ENCODE measurements around the gene FUT1. TPM values are rescaled to one million over a fixed set of nuclear protein-coding genes. Genes with fewer than 3 reads are reported as not detected.

The FUT1 gene
- total and polyA plus RNA-seq, 4 donors, result 0.48 to 6.8 (median 1.0) TPM

DNA sequence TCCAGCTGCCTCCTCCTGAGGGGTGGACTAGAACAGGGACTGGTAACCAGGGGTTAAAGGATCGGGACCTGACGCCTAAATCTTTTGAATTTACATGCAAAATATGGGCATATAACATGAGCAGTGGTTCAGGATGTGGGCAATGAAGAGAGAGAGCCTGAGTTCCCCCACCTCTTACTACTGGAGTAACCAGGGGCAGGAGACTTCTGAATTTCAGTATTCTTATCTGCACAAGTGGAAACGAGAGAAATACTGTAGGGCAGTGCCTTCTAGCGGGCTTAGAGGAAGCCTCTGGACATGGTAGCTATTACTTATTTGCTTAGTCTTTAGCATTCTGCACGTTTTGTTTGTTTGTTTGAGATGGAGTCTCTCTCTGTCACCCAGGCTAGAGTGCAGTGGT lies 32.1 kb upstream of the FUT1 start:
- Histone ChIP-seq H3K4me3 (ENCODE audit: low read depth in 1 of 3, low read length in 3 of 3) (no peak overlapping the region), H3K4me1 (ENCODE audit: control insufficient read depth in 4 of 4, insufficient read depth in 4 of 4, low read length in 3 of 4) (peaks cover 0 to 14% (median 4%) of the 10 kb centered on the region in 4 donors), H3K27me3 (ENCODE audit: control insufficient read depth in 4 of 4, insufficient read depth in 4 of 4, low read length in 3 of 4) (no peaks in the 10 kb centered on the region), H3K9ac (ENCODE audit: low read depth in 1 of 2, low read length in 2 of 2) (no peak overlapping the region), H3K9me3 (ENCODE audit: control insufficient read depth in 4 of 4, low read length in 3 of 4) (no peaks in the 10 kb centered on the region), H3K36me3 (ENCODE audit: control insufficient read depth in 4 of 4, insufficient read depth in 3 of 4, low read depth in 1 of 4, low read length in 3 of 4) (no peaks in the 10 kb centered on the region), H3K27ac (ENCODE audit: low read depth in 1 of 2, low read length in 2 of 2) (no peak overlapping the region)
- DNase-seq (ENCODE audit: low spot score), result no peak
- no peak for TF ChIP-seq GABPA (IDR thresholded peaks at IDR 0.05 in 1 of 2, conservative IDR thresholded peaks at IDR 0.05 in 1 of 2)
- no peak for TF ChIP-seq JUND (IDR thresholded peaks at IDR 0.05)
- peak in 1 of 2 donors; percentile 13 for TF ChIP-seq HNF4A (conservative IDR thresholded peaks at IDR 0.05)
- TF ChIP-seq, protein P1, sequence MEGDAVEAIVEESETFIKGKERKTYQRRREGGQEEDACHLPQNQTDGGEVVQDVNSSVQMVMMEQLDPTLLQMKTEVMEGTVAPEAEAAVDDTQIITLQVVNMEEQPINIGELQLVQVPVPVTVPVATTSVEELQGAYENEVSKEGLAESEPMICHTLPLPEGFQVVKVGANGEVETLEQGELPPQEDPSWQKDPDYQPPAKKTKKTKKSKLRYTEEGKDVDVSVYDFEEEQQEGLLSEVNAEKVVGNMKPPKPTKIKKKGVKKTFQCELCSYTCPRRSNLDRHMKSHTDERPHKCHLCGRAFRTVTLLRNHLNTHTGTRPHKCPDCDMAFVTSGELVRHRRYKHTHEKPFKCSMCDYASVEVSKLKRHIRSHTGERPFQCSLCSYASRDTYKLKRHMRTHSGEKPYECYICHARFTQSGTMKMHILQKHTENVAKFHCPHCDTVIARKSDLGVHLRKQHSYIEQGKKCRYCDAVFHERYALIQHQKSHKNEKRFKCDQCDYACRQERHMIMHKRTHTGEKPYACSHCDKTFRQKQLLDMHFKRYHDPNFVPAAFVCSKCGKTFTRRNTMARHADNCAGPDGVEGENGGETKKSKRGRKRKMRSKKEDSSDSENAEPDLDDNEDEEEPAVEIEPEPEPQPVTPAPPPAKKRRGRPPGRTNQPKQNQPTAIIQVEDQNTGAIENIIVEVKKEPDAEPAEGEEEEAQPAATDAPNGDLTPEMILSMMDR (IDR thresholded peaks at IDR 0.05; ENCODE audit: low read depth, low read length, missing input control), result peak; percentile 47
- TF ChIP-seq EGR1 (IDR thresholded peaks at IDR 0.05; ENCODE audit: low read depth in 2 of 2), result no peak
- TF ChIP-seq, protein P2, sequence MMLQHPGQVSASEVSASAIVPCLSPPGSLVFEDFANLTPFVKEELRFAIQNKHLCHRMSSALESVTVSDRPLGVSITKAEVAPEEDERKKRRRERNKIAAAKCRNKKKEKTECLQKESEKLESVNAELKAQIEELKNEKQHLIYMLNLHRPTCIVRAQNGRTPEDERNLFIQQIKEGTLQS (IDR thresholded peaks at IDR 0.05), result no peak
- no peak for TF ChIP-seq FOXA2 (IDR thresholded peaks at IDR 0.05)
- TF ChIP-seq, protein P3, sequence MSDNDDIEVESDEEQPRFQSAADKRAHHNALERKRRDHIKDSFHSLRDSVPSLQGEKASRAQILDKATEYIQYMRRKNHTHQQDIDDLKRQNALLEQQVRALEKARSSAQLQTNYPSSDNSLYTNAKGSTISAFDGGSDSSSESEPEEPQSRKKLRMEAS (IDR thresholded peaks at IDR 0.05), result no peak
- TF ChIP-seq RAD21 (IDR thresholded peaks at IDR 0.05), result peak; percentile 84 to 85
- WGBS, result 46% methylated on average over 5 of the region's 5 CpGs

DNA sequence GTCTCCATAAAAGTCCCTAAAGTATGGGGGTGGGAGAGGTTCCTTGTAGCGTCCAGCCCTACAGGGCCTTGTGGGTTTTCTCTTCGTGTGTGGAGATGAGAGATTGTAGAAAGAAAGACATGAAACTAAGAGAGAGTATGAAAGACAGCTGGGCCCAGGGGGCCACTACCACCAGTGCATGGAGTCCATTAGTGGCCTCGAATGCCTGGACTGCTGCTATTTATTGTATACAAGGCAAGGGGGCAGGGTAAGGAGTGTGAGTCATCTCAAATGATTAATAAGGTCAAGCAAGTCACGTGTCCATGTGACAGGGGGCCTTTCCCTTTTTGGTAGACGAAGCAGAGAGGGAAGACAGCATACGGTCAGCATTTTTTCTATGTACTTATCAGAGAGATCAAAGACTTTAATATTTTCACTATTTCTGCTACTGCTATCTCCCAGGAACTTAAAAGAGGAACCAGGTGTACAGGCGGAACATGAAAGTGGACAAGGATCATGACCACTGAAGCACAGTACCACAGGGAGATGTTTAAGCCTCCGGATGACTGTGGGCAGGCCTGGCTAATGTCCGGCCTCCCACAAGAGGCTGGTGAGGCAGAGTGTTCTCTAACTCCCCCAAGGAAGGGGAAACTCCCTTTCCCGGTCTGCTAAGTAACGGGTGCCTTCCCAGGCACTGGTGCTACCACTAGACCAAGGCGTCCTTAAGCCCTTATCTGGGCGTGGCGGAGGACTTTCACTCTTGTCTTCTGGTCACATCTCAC lies 28.4 kb upstream of the FUT1 start:
- peak overlapping the region; percentile 3 to 72 for H3K27ac ChIP-seq (ENCODE audit: low read depth in 1 of 2, low read length in 2 of 2)
- no peak for DNase-seq (ENCODE audit: low spot score)

DNA sequence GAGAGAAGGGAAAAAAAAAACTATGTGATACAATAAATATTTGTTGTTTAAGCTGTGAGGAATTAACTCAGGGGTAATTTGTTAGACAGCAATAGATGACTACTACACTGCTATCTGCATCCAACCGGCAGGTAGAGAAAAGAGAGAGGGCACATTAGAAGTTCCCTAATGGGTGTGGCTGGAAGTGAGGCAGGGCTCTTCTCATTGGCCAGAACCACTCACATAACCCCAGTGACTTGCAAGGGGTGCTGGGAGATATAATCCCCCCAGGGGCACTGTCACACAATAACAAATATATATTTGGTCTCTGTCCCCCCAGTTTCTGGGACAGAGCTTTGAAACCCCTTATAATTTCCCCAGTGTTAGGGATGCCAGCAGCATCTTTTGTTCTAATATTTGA lies 27.2 kb upstream of the FUT1 start:
- Histone ChIP-seq H3K27me3 (ENCODE audit: control insufficient read depth in 4 of 4, insufficient read depth in 4 of 4, low read length in 3 of 4) (no peaks in the 10 kb centered on the region), H3K36me3 (ENCODE audit: control insufficient read depth in 4 of 4, insufficient read depth in 3 of 4, low read depth in 1 of 4, low read length in 3 of 4) (no peaks in the 10 kb centered on the region), H3K27ac (ENCODE audit: low read depth in 1 of 2, low read length in 2 of 2) (no peak overlapping the region), H3K9me3 (ENCODE audit: control insufficient read depth in 4 of 4, low read length in 3 of 4) (no peaks in the 10 kb centered on the region), H3K4me3 (ENCODE audit: low read depth in 1 of 3, low read length in 3 of 3) (no peak overlapping the region), H3K9ac (ENCODE audit: low read depth in 1 of 2, low read length in 2 of 2) (no peak overlapping the region), H3K4me1 (ENCODE audit: control insufficient read depth in 4 of 4, insufficient read depth in 4 of 4, low read length in 3 of 4) (peaks cover 0 to 14% (median 4%) of the 10 kb centered on the region in 4 donors)
- TF ChIP-seq GABPA (IDR thresholded peaks at IDR 0.05 in 1 of 2, conservative IDR thresholded peaks at IDR 0.05 in 1 of 2) (no peak), SP1 (IDR thresholded peaks at IDR 0.05) (no peak), TAF1 (conservative IDR thresholded peaks at IDR 0.05) (no peak), YY1 (IDR thresholded peaks at IDR 0.05) (no peak), JUND (IDR thresholded peaks at IDR 0.05) (no peak), RXRA (IDR thresholded peaks at IDR 0.05) (no peak), FOXA2 (IDR thresholded peaks at IDR 0.05) (no peak), FOXA1 (IDR thresholded peaks at IDR 0.05) (no peak), RAD21 (IDR thresholded peaks at IDR 0.05) (no peak), NR2F2 (IDR thresholded peaks at IDR 0.05) (no peak)
- TF ChIP-seq, protein P2 (IDR thresholded peaks at IDR 0.05), result no peak
- 78% methylated on average over 1 of the region's 1 CpG for WGBS
- DNase-seq (ENCODE audit: low spot score), result no peak

More for the DNA sequence above, 28.4 kb upstream of the FUT1 start:
- WGBS, result 65% methylated on average over 14 of the region's 14 CpGs
- peak; percentile 51 to 61 for TF ChIP-seq JUND (IDR thresholded peaks at IDR 0.05)
- no peak for TF ChIP-seq RAD21 (IDR thresholded peaks at IDR 0.05)
- TF ChIP-seq GABPA (IDR thresholded peaks at IDR 0.05 in 1 of 2, conservative IDR thresholded peaks at IDR 0.05 in 1 of 2), result no peak
- no peak for TF ChIP-seq HNF4A (conservative IDR thresholded peaks at IDR 0.05)
- TF ChIP-seq HNF4G (IDR thresholded peaks at IDR 0.05), result no peak
- TF ChIP-seq TAF1 (conservative IDR thresholded peaks at IDR 0.05), result no peak
- Histone ChIP-seq H3K27me3 (ENCODE audit: control insufficient read depth in 4 of 4, insufficient read depth in 4 of 4, low read length in 3 of 4) (no peaks in the 10 kb centered on the region), H3K4me3 (ENCODE audit: low read depth in 1 of 3, low read length in 3 of 3) (no peak overlapping the region), H3K4me1 (ENCODE audit: control insufficient read depth in 4 of 4, insufficient read depth in 4 of 4, low read length in 3 of 4) (peaks cover 0 to 14% (median 4%) of the 10 kb centered on the region in 4 donors), H3K36me3 (ENCODE audit: control insufficient read depth in 4 of 4, insufficient read depth in 3 of 4, low read depth in 1 of 4, low read length in 3 of 4) (no peaks in the 10 kb centered on the region), H3K9ac (ENCODE audit: low read depth in 1 of 2, low read length in 2 of 2) (no peak overlapping the region), H3K9me3 (ENCODE audit: control insufficient read depth in 4 of 4, low read length in 3 of 4) (no peaks in the 10 kb centered on the region)

All from liver (tissue), 9 donors.